GM12878 (cell line): ENCODE measurements around the gene MGME1. TPM values are rescaled to one million over a fixed set of nuclear protein-coding genes. Genes with fewer than 3 reads are reported as not detected.

Experiments
- ATF2 ChIP-seq: IDR thresholded peaks from 2 replicates; pipeline ENCODE4 v1.6.1; 2012; ENCODE audit warnings: low read length, inconsistent platforms
- BCL11A ChIP-seq: IDR thresholded peaks from 2 replicates; pipeline ENCODE4 v1.6.1; 2011; ENCODE audit warnings: low read depth, low read length
- BCL3 ChIP-seq: IDR thresholded peaks from 2 replicates; pipeline ENCODE4 v1.6.1; 2011; ENCODE audit warnings: borderline replicate concordance, low read depth, mild to moderate bottlenecking, moderate library complexity, low read length; ENCODE audit not compliant: insufficient read depth, poor library complexity, severe bottlenecking
- CBX3 ChIP-seq: fragments of 200-600 bp; sonication (generic); IDR thresholded peaks from 2 replicates; pipeline ENCODE4 v1.6.1; 2016; ENCODE audit warnings: low read depth, borderline replicate concordance
- ESRRA ChIP-seq: IDR thresholded peaks from 2 replicates; pipeline ENCODE4 v1.6.1; 2012; ENCODE audit warnings: mild to moderate bottlenecking, low read length, improper control_type of control experiment
- HDAC6 ChIP-seq: fragments of 200-600 bp; sonication (generic); IDR thresholded peaks from one replicate; pipeline ENCODE4 v1.8.0; 2017; ENCODE audit warnings: antibody characterized with exemption; ENCODE audit not compliant: unreplicated experiment
- MEF2A ChIP-seq: IDR thresholded peaks from 2 replicates; pipeline ENCODE4 v1.6.1; 2011; ENCODE audit warnings: low read depth, mild to moderate bottlenecking, low read length, moderate library complexity; ENCODE audit not compliant: insufficient read depth
- MXI1 ChIP-seq: fragments of 150-350 bp; IDR thresholded peaks from 2 replicates; pipeline ENCODE4 v1.6.1; 2011; ENCODE audit warnings: low read depth, mild to moderate bottlenecking, inconsistent platforms, low read length, improper control_type of control experiment
- NFXL1 ChIP-seq: fragments of 450-650 bp; IDR thresholded peaks from 2 replicates; pipeline ENCODE4 v1.6.1; 2017; ENCODE audit warnings: antibody characterized with exemption, mild to moderate bottlenecking, borderline replicate concordance
- NRF1 ChIP-seq: conservative IDR thresholded peaks from 2 replicates; pipeline ENCODE4 v1.6.1; 2011; ENCODE audit warnings: mild to moderate bottlenecking, low read depth, low read length, improper control_type of control experiment
- POLR2AphosphoS2 ChIP-seq: IDR thresholded peaks from 2 replicates; pipeline ENCODE4 v1.6.1; 2011; ENCODE audit warnings: low read depth, mild to moderate bottlenecking, low read length, improper control_type of control experiment, moderate library complexity
- SMAD1 ChIP-seq: fragments of 450-650 bp; IDR thresholded peaks from 2 replicates; pipeline ENCODE4 v1.6.1; 2018; ENCODE audit warnings: mild to moderate bottlenecking, low read depth; ENCODE audit not compliant: partially characterized antibody
- SPI1 ChIP-seq: IDR thresholded peaks from 2 replicates; pipeline ENCODE4 v1.6.1; 2011; ENCODE audit warnings: low read depth, mild to moderate bottlenecking, low read length, moderate library complexity, borderline replicate concordance; ENCODE audit not compliant: insufficient read depth
- USF2 ChIP-seq: IDR thresholded peaks from 2 replicates; pipeline ENCODE4 v1.6.1; 2011; ENCODE audit warnings: low read depth, low read length, improper control_type of control experiment, borderline replicate concordance
- ZNF687 ChIP-seq: fragments of 450-650 bp; IDR thresholded peaks from 2 replicates; pipeline ENCODE4 v1.6.1; 2017; ENCODE audit warnings: mild to moderate bottlenecking, moderate library complexity
- polyA plus RNA-seq, 11 experiments: library from polyadenylated mRNA; depleted of rRNA in 4 of 11; unstranded in 6 of 11; stranded (reverse) in 5 of 11; fragments of >200 nt; fragmentation: Nextera tagmentation in 4 of 11; fragmentation: Illumina TruSeq in 1 of 11; extraction: Ambion mirVana in 4 of 11; extraction: Trizol in 1 of 11; gene quantifications; 1 replicate in 1 of 11; 2 replicates in 10 of 11; pipeline versions ENCODE4 v1.2.1 to v1.2.3, GENCODE V29; 2011 to 2016; ENCODE audit warnings: inconsistent platforms in 2 of 11, missing spikeins in 2 of 11, low read depth in 1 of 11
- total RNA-seq, 4 experiments: library from RNA; depleted of rRNA in 3 of 4; stranded (reverse); fragments of >200 nt in 3 of 4; fragmentation: Illumina TruSeq in 1 of 4; extraction: Trizol in 1 of 4; gene quantifications; 2 replicates each; pipeline versions ENCODE4 v1.2.1 to v1.2.3, GENCODE V29; 2013 to 2021
- TF ChIP-seq, protein P1 (sequence below): fragments of 450-650 bp; IDR thresholded peaks from 2 replicates; pipeline ENCODE4 v1.6.1; 2016; ENCODE audit warnings: mild to moderate bottlenecking
- TF ChIP-seq, protein P2 (sequence below): IDR thresholded peaks from 2 replicates; pipeline ENCODE4 v1.6.1; 2012; ENCODE audit warnings: low read depth, low read length, improper control_type of control experiment
- TF ChIP-seq, protein P3 (sequence below): IDR thresholded peaks from 2 replicates; pipeline ENCODE4 v1.6.1; 2011; ENCODE audit warnings: borderline replicate concordance, low read depth, mild to moderate bottlenecking, moderate library complexity, mixed read lengths, low read length; ENCODE audit not compliant: insufficient read depth; ENCODE audit errors: extremely low read length

The MGME1 gene
- total and polyA plus RNA-seq, 10 of the 15 experiments (the other 5 are each of a cell fraction or from before 2014, with no cell fraction given) = 13.4 to 44.8 (median 30.6) TPM

DNA sequence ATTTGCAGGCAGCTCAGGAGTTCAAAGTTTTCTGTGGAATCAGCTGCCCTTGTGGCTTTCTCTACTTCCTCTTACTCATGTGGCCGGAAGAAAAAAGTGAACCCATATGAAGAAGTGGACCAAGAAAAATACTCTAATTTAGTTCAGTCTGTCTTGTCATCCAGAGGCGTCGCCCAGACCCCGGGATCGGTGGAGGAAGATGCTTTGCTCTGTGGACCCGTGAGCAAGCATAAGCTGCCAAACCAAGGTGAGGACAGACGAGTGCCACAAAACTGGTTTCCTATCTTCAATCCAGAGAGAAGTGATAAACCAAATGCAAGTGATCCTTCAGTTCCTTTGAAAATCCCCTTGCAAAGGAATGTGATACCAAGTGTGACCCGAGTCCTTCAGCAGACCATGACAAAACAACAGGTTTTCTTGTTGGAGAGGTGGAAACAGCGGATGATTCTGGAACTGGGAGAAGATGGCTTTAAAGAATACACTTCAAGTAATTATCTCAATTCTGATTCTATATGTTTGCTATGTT is 1.1 kb downstream of the MGME1 start (continued):
- TF ChIP-seq ZNF687 (peak; percentile 52; the same call in 1 of the 2 replicates), USF2 (peak; percentile 33; the same call in 1 of the 2 replicates), CBX3 (no peak), ESRRA (no peak), MXI1 (peak; percentile 74; the same call in 1 of the 2 replicates), ATF2 (peak; percentile 11; the same call in 1 of the 2 replicates), SMAD1 (no peak), BCL3 (no peak), POLR2AphosphoS2 (peak; percentile 56; the same call in 1 of the 2 replicates), NFXL1 (no peak), HDAC6 (no peak), MEF2A (no peak), NRF1 (no peak), BCL11A (no peak), SPI1 (peak; percentile 71; the same call in 1 of the 2 replicates)
- TF ChIP-seq, protein P1, sequence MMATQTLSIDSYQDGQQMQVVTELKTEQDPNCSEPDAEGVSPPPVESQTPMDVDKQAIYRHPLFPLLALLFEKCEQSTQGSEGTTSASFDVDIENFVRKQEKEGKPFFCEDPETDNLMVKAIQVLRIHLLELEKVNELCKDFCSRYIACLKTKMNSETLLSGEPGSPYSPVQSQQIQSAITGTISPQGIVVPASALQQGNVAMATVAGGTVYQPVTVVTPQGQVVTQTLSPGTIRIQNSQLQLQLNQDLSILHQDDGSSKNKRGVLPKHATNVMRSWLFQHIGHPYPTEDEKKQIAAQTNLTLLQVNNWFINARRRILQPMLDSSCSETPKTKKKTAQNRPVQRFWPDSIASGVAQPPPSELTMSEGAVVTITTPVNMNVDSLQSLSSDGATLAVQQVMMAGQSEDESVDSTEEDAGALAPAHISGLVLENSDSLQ = no peak
- TF ChIP-seq, protein P2, sequence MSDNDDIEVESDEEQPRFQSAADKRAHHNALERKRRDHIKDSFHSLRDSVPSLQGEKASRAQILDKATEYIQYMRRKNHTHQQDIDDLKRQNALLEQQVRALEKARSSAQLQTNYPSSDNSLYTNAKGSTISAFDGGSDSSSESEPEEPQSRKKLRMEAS = no peak
- TF ChIP-seq, protein P3, sequence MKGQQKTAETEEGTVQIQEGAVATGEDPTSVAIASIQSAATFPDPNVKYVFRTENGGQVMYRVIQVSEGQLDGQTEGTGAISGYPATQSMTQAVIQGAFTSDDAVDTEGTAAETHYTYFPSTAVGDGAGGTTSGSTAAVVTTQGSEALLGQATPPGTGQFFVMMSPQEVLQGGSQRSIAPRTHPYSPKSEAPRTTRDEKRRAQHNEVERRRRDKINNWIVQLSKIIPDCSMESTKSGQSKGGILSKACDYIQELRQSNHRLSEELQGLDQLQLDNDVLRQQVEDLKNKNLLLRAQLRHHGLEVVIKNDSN = no peak
